Thoracic aorta (tissue), 2 donors: ENCODE measurements around the gene CAMK1D. TPM values are rescaled to one million over a fixed set of nuclear protein-coding genes. Genes with fewer than 3 reads are reported as not detected.

ENCODE experiments used
- ATAC-seq: fragments of 150-250 bp; one replicate; pipeline ENCODE4 v1.8.0; 2017; ENCODE audit warnings: low read depth; ENCODE audit not compliant: insufficient number of reproducible peaks, low FRiP score
- DNase-seq: peaks from one replicate; pipeline ENCODE4 v3.0.0-alpha.2; 2020; ENCODE audit warnings: low spot score
- H3K27ac ChIP-seq, 2 donors: fragments of 200-600 bp; sonication (generic); 1 replicate in 1 of 2; 2 replicates in 1 of 2; pipeline ENCODE4 v1.5.1; 2016; ENCODE audit warnings: mild to moderate bottlenecking in 2 of 2, moderate library complexity in 2 of 2
- H3K27me3 ChIP-seq: fragments of 200-600 bp; sonication (generic); replicated peaks from 2 replicates; pipeline ENCODE4 v1.6.0; 2016; ENCODE audit warnings: mild to moderate bottlenecking; ENCODE audit not compliant: insufficient read depth
- H3K36me3 ChIP-seq: fragments of 200-600 bp; sonication (generic); one replicate; pipeline ENCODE4 v1.5.1; 2016
- H3K4me1 ChIP-seq, 2 donors: fragments of 200-600 bp; sonication (generic); 1 replicate in 1 of 2; 2 replicates in 1 of 2; pipeline versions ENCODE4 v1.5.1 to v1.6.0; 2016; ENCODE audit warnings: low read depth in 2 of 2, mild to moderate bottlenecking in 1 of 2; ENCODE audit not compliant: control insufficient read depth in 1 of 2
- H3K4me3 ChIP-seq: fragments of 200-600 bp; sonication (generic); 2 replicates; pipeline ENCODE4 v1.5.1; 2016; ENCODE audit warnings: mild to moderate bottlenecking
- H3K9me3 ChIP-seq: fragments of 200-600 bp; sonication (generic); 2 replicates; pipeline ENCODE4 v1.5.1; 2016
- total RNA-seq, 2 donors: library from RNA; depleted of rRNA; stranded (reverse); fragments of >200 nt; gene quantifications; one replicate each; pipeline versions ENCODE4 v1.1.0 to v1.2.3, GENCODE V29; 2016
- TF ChIP-seq, protein P1 (sequence below): fragments of 200-600 bp; sonication (generic); IDR thresholded peaks from one replicate; pipeline ENCODE4 v1.5.1; 2019; ENCODE audit warnings: antibody characterized with exemption

The CAMK1D gene
- total RNA-seq, 2 donors from 2014 or later = 8.7 to 11.2 TPM

DNA sequence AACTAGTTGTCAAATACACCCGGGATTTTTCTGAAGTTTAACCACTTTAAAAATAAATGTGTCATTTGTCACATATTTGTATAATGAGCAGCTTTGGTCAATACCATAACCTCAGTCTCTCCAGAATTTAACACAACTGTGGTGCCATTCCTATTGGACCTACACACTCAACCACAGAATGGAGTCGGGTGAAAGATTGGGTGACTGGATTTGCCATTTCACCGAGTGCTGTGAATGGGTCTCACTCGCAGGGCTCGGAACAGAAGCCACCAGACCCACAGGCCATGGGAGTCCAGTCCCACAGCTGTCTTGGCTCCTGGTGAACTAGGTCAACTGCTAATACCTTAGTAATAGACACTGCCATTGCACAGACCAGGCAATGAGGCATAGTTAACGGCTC is 353.8 kb downstream of the CAMK1D start:
- TF ChIP-seq, protein P1, sequence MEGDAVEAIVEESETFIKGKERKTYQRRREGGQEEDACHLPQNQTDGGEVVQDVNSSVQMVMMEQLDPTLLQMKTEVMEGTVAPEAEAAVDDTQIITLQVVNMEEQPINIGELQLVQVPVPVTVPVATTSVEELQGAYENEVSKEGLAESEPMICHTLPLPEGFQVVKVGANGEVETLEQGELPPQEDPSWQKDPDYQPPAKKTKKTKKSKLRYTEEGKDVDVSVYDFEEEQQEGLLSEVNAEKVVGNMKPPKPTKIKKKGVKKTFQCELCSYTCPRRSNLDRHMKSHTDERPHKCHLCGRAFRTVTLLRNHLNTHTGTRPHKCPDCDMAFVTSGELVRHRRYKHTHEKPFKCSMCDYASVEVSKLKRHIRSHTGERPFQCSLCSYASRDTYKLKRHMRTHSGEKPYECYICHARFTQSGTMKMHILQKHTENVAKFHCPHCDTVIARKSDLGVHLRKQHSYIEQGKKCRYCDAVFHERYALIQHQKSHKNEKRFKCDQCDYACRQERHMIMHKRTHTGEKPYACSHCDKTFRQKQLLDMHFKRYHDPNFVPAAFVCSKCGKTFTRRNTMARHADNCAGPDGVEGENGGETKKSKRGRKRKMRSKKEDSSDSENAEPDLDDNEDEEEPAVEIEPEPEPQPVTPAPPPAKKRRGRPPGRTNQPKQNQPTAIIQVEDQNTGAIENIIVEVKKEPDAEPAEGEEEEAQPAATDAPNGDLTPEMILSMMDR = no peak
- Histone ChIP-seq H3K27ac (peak overlapping the region in 1 of 2 donors; percentile 53), H3K4me3 (no peak overlapping the region), H3K36me3 (no peaks in the 10 kb centered on the region), H3K27me3 (no peaks in the 10 kb centered on the region), H3K4me1 (peaks cover 27 to 57% of the 10 kb centered on the region in 2 donors), H3K9me3 (no peaks in the 10 kb centered on the region)
- ATAC-seq (no peak), DNase-seq (no peak)

- TF ChIP-seq, protein P1 = no peak
- no peaks in the 10 kb centered on the region for H3K27me3 ChIP-seq
- H3K9me3 ChIP-seq = no peaks in the 10 kb centered on the region
- H3K4me1 ChIP-seq = peaks cover 33 to 61% of the 10 kb centered on the region in 2 donors
- H3K27ac ChIP-seq = peak overlapping the region in 1 of 2 donors; percentile 53
- ATAC-seq (peak; percentile 64), DNase-seq (no peak)
- no peaks in the 10 kb centered on the region for H3K36me3 ChIP-seq
- no peak overlapping the region for H3K4me3 ChIP-seq
Observed at GRCh38 chr10:12703813-12704212, 354.5 kb downstream of the CAMK1D start.

- H3K4me1 ChIP-seq = peaks cover 40 to 61% of the 10 kb centered on the region in 2 donors
- ATAC-seq (no peak), DNase-seq (no peak)
- H3K27me3 ChIP-seq = no peaks in the 10 kb centered on the region
- TF ChIP-seq, protein P1 = no peak
- H3K27ac ChIP-seq = peak overlapping the region in 1 of 2 donors; percentile 53
- H3K4me3 ChIP-seq = no peak overlapping the region
- H3K9me3 ChIP-seq = no peaks in the 10 kb centered on the region
- H3K36me3 ChIP-seq = no peaks in the 10 kb centered on the region
Observed at GRCh38 chr10:12704488-12704887, 355.1 kb downstream of the CAMK1D start.

- peaks cover 46 to 69% of the 10 kb centered on the region in 2 donors for H3K4me1 ChIP-seq
- TF ChIP-seq, protein P1 = no peak
- H3K9me3 ChIP-seq = no peaks in the 10 kb centered on the region
- no peaks in the 10 kb centered on the region for H3K27me3 ChIP-seq
- no peak overlapping the region for H3K4me3 ChIP-seq
- H3K36me3 ChIP-seq = no peaks in the 10 kb centered on the region
- ATAC-seq = no peak
- peak overlapping the region in 1 of 2 donors; percentile 86 for H3K27ac ChIP-seq
- no peak for DNase-seq
Observed at GRCh38 chr10:12705943-12706342, 356.6 kb downstream of the CAMK1D start.

DNA sequence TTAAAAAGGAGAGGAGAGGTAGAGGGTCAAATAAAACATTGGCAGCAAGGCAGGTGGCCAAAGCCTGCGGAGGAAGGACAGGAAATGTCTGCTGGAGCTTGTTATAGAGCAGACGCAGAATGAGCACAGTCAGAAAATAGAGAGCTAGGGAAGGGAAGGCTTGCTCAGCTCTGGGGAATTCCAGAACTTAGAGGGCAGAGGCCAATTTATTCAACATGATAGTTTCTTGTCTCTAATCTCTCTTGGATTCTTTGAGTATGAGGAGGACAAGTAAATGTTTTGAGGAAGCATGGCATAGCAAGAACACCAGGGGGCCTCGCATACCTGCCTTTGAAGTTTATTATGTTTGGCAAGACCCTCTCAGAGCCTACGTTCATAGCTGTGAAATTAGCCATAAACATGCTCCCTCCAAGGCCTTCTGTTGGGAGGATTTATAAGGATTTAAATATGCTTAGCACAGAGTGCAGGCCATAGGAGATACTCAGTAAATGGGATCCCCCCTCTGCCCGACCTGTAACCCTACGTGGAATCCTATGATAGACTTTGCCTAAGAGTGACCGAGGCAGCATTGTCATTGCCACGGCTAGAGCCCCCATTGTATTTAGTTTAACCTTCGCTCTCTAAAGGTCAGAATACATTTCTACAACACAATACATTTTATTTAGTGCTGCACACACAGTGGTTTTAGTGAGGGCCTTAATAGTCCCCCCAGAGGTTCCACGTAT is 358.3 kb downstream of the CAMK1D start:
- TF ChIP-seq, protein P1 = peak; percentile 28
- no peaks in the 10 kb centered on the region for H3K9me3 ChIP-seq
- peak overlapping the region; percentile 78 to 86 for H3K27ac ChIP-seq
- ATAC-seq (peak; percentile 58), DNase-seq (no peak)
- peak overlapping the region; percentile 12 for H3K4me3 ChIP-seq
- H3K36me3 ChIP-seq = no peaks in the 10 kb centered on the region
- no peaks in the 10 kb centered on the region for H3K27me3 ChIP-seq
- H3K4me1 ChIP-seq = peaks cover 46 to 69% of the 10 kb centered on the region in 2 donors
